ENCODE results near the gene KIAA0232.

KIAA0232 gene

DNA sequence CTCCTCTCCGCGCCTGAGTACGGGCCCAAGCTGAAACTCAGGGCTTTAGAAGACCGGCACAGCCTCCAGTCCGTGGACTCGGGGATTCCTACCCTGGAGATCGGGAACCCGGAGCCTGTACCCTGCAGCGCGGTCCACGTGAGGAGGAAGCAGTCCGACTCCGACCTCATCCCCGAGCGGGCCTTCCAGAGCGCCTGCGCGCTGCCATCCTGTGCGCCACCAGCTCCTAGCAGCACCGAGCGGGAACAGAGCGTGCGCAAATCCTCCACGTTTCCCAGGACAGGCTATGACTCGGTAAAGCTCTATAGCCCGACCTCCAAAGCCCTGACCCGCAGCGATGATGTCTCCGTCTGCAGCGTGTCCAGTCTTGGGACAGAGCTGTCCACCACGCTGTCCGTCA, 141.0 kb downstream of the KIAA0232 start:
- no peak overlapping the region for H3K9ac ChIP-seq (ENCODE audit: low read length)
- H3K36me3 ChIP-seq (replicated peaks; ENCODE audit: insufficient read depth, low read length) = no peaks in the 10 kb centered on the region
- H3K27ac ChIP-seq (ENCODE audit: low read length) = no peak overlapping the region
- H3K4me1 ChIP-seq (ENCODE audit: low read length) = no peaks in the 10 kb centered on the region
- H2AFZ ChIP-seq (ENCODE audit: low read length) = no peak overlapping the region
- no peak for DNase-seq
- no peaks in the 10 kb centered on the region for H3F3A ChIP-seq (ENCODE audit: insufficient read depth, low read length)
- no peaks in the 10 kb centered on the region for H3K9me3 ChIP-seq (replicated peaks; ENCODE audit: insufficient read depth, low read length)
- H4K20me1 ChIP-seq (ENCODE audit: insufficient read depth, low read length) = no peaks in the 10 kb centered on the region
- no peaks in the 10 kb centered on the region for H3K27me3 ChIP-seq (replicated peaks; ENCODE audit: insufficient read depth, low read length)
- no peaks in the 10 kb centered on the region for H3K9me2 ChIP-seq (replicated peaks; ENCODE audit: insufficient read depth, low read length)
- TF ChIP-seq EZH2phosphoT487 (IDR thresholded peaks at IDR 0.05; ENCODE audit: low read length) = no peak
- TF ChIP-seq CTCF (IDR thresholded peaks at IDR 0.05; ENCODE audit: low read length) = no peak
- no peak for TF ChIP-seq EZH2 (optimal IDR thresholded peaks at IDR 0.05; ENCODE audit: low read depth, low read length)
- no peak overlapping the region for H3K4me2 ChIP-seq (ENCODE audit: low read depth, low read length)
- 0 out of 2 replicates have a peak, but pooled peaks cover 8% of the 10 kb centered on the region for H3K79me2 ChIP-seq (ENCODE audit: low read length)
- H3K4me3 ChIP-seq (ENCODE audit: low read length) = no peak overlapping the region

DNA sequence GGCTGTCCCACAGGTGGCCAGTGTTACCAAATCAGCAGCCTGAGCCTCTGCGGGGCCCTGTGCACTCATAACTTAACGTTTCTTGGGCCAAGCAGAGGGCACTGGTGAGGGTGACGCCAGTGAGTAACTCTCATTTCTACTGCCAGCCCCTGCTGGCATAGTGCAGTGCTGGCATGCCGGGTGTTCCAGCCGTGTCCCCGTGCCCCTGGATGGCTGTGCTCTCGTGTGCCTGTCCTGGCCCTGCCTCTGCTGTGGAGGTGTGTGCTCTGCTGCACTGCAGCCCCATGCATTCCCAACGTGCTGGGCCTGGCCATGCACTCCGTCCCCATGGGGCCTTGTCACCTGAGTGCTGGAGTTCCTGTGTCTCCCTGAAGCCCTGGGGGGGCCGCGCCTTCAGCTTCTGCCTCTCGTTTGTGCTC, 141.8 kb downstream of the KIAA0232 start:
- H3K4me2 ChIP-seq (ENCODE audit: low read depth, low read length) = no peak overlapping the region
- no peak overlapping the region for H3K4me3 ChIP-seq (ENCODE audit: low read length)
- no peak overlapping the region for H2AFZ ChIP-seq (ENCODE audit: low read length)
- no peaks in the 10 kb centered on the region for H3K9me3 ChIP-seq (replicated peaks; ENCODE audit: insufficient read depth, low read length)
- no peaks in the 10 kb centered on the region for H3K36me3 ChIP-seq (replicated peaks; ENCODE audit: insufficient read depth, low read length)
- no peaks in the 10 kb centered on the region for H3F3A ChIP-seq (ENCODE audit: insufficient read depth, low read length)
- no peaks in the 10 kb centered on the region for H3K4me1 ChIP-seq (ENCODE audit: low read length)
- no peak overlapping the region for H3K9ac ChIP-seq (ENCODE audit: low read length)
- no peak for DNase-seq
- 0 out of 2 replicates have a peak, but pooled peaks cover 8% of the 10 kb centered on the region for H3K79me2 ChIP-seq (ENCODE audit: low read length)
- no peaks in the 10 kb centered on the region for H3K27me3 ChIP-seq (replicated peaks; ENCODE audit: insufficient read depth, low read length)
- no peak overlapping the region for H3K27ac ChIP-seq (ENCODE audit: low read length)
- no peaks in the 10 kb centered on the region for H3K9me2 ChIP-seq (replicated peaks; ENCODE audit: insufficient read depth, low read length)
- TF ChIP-seq EZH2phosphoT487 (IDR thresholded peaks at IDR 0.05; ENCODE audit: low read length) (no peak), EZH2 (optimal IDR thresholded peaks at IDR 0.05; ENCODE audit: low read depth, low read length) (no peak), CTCF (IDR thresholded peaks at IDR 0.05; ENCODE audit: low read length) (no peak)
- H4K20me1 ChIP-seq (ENCODE audit: insufficient read depth, low read length) = no peaks in the 10 kb centered on the region

DNA sequence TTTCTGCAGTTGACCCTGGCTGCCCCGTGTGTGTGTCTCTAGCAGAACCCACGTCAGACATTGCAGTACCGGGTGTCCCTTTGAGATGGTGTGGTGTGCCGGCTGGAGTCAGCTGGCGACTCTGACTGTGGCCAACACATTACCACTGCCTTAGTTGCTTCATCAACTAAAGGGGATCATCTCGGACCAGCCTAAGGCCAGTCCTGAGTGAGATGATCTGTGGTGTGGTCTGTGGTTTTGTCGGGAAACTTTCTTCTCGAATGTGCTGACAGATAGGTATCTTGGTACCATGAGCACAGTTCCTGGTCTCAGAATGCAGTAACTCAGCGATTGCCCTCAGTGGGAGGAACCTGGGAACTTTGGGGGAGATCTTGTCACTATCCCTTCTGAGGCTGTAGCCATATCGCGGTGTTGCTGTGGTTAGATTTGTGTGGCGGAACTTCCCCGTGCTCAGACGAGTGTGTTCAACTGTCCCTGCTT, 142.9 kb downstream of the KIAA0232 start:
- Histone ChIP-seq H3F3A (ENCODE audit: insufficient read depth, low read length) (no peaks in the 10 kb centered on the region), H3K4me1 (ENCODE audit: low read length) (no peaks in the 10 kb centered on the region), H3K79me2 (ENCODE audit: low read length) (0 out of 2 replicates have a peak, but pooled peaks cover 8% of the 10 kb centered on the region), H3K27ac (ENCODE audit: low read length) (no peak overlapping the region), H3K27me3 (replicated peaks; ENCODE audit: insufficient read depth, low read length) (no peaks in the 10 kb centered on the region), H3K9me2 (replicated peaks; ENCODE audit: insufficient read depth, low read length) (no peaks in the 10 kb centered on the region), H3K36me3 (replicated peaks; ENCODE audit: insufficient read depth, low read length) (no peaks in the 10 kb centered on the region), H4K20me1 (ENCODE audit: insufficient read depth, low read length) (no peaks in the 10 kb centered on the region), H3K4me3 (ENCODE audit: low read length) (no peak overlapping the region), H3K9ac (ENCODE audit: low read length) (no peak overlapping the region), H3K4me2 (ENCODE audit: low read depth, low read length) (no peak overlapping the region), H3K9me3 (replicated peaks; ENCODE audit: insufficient read depth, low read length) (no peaks in the 10 kb centered on the region), H2AFZ (ENCODE audit: low read length) (no peak overlapping the region)
- no peak for DNase-seq
- TF ChIP-seq CTCF (IDR thresholded peaks at IDR 0.05; ENCODE audit: low read length) = no peak
- no peak for TF ChIP-seq EZH2 (optimal IDR thresholded peaks at IDR 0.05; ENCODE audit: low read depth, low read length)
- TF ChIP-seq EZH2phosphoT487 (IDR thresholded peaks at IDR 0.05; ENCODE audit: low read length) = no peak
